HG02884 (cell line): ENCODE data around the gene PTGFRN.
"Not testable (repeated sequence)": the region's sequence is repeated elsewhere in the genome, so short reads cannot be mapped to it uniquely, and the experiment has no call there.

ENCODE experiments used
- ATAC-seq: cut with Tn5 transposase; IDR thresholded peaks from one replicate; pipeline ENCODE4 v1.9.1; 2021; ENCODE audit warnings: mild to moderate bottlenecking, moderate library complexity; ENCODE audit not compliant: unreplicated experiment

PTGFRN gene

DNA sequence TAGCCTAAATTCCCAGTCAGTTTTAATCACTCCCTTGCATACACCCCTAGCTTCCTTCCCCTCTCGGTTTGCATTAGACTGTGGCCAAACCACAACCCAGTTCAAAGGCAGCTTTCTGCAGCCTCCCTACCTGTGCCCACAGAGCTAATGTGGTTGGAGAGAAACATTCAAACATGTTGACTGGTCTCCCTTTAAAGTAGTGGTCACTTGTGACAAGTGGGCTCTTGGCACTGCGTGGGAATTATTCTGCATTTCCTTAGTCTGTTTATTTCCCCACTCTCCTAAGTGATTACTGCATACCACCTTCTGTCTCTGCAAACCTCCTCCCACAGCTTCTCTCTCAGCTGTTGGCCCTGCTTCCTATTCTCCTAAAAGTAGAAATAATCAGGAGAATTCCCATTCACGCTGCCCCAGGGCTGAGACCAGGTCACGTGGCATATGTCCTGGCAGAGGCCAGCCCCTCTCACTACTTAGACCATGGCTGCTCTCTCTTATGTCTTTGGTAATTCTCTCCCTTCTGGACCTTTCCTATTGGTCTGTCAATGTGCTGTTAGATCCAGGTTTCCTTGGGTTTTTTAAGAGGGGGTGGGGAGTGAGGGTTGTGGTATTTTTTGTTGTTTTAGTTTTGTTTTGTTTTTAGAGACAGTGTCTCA, 53.4 kb downstream of the PTGFRN start:
- ATAC-seq, result no peak

DNA sequence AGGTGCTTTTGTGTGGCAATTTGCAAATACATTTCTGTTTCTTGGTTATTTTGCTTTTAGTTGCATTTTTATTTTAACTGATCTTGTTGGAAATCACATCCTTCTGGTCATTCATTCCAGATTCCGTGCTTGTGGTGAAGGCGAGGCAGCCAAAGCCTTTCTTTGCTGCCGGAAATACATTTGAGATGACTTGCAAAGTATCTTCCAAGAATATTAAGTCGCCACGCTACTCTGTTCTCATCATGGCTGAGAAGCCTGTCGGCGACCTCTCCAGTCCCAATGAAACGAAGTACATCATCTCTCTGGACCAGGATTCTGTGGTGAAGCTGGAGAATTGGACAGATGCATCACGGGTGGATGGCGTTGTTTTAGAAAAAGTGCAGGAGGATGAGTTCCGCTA, 57.1 kb downstream of the PTGFRN start:
- no peak for ATAC-seq

DNA sequence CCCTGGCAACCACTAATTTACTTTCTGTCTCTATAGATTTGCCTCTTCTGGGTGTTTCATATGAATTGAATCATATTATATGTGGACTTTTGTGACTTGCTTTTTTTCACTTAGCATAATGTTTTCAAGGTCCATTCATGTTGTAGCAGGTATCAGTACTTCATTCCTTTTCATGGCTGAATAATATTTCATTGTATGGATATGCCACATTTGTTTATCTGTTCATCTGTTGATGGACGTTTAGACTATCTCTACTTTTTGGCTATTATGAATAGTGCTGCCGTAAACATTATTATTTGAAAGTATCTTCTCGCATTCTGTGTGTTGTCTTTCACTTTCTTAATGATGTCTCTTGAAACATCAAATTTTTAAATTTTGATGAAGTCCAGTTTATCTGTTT, 59.0 kb downstream of the PTGFRN start:
- no peak for ATAC-seq

DNA sequence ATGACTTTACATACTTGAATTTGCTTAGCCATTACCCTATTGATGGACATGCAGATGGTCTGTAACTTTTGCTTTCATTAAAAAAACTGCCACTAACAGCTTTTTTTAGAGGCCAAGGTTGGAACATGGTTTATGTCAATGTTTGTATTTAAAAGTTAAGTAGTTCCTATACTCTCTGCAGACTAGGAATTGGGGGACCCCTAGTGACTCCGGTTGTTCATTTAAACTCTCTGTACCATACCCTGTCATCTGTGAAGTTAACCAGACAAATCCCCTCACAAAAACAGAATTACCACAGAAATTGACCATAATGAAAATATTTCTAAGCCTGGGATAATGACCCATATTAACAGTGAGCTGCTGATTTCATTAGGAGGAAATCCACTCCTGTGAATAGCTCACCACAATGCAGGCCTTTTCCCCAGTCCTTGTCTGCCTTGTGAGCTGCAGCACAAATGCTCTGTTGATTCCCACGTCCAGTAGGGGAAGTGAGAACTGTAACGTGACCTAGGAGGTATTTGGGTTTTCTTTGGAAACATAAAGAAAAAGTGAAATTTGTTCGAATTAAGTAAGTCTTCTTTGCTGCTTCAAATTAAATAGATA, 61.6 kb downstream of the PTGFRN start:
- no peak for ATAC-seq

DNA sequence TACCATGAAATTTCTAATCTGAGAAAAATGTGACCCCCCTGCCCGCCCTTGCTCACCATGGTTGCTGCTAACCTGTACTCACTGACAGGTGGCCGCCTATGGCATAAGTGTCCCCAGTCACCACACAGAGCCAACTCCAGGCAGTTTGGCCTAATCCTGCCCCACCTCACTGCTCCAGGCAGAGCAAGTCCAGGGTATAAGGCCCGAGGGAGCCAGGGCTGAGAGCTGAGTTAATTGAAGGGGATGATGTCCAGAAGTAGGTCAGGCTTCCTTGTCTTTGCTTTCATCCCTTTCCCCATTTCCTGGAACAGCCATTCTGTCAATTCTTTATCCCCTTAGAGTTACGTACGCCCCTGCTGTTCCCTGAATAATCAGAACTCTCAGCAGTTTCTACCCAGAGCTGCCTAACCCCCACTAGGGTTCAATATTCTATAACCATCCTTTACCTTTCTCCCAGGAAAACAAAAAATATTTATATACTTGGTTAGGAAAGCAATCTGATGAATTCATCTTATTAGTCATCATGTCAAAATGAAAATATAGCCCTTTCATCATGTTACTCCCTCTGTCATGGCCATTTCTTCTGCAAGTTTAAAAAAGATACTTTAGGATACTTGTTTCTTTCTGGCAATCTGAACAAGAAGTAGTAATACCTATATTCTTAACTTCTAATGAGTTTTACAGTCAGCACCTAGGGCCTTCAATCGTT, 62.4 kb downstream of the PTGFRN start:
- no peak for ATAC-seq

- no peak for ATAC-seq
Measured at GRCh38 chr1:116972674-116973030, 62.9 kb downstream of the PTGFRN start.

GRCh38 chr1:116980309-116980708, 70.6 kb downstream of the PTGFRN start:
- not testable (repeated sequence) for ATAC-seq

GRCh38 chr1:116981521-116982037, 71.9 kb downstream of the PTGFRN start:
- no peak for ATAC-seq

DNA sequence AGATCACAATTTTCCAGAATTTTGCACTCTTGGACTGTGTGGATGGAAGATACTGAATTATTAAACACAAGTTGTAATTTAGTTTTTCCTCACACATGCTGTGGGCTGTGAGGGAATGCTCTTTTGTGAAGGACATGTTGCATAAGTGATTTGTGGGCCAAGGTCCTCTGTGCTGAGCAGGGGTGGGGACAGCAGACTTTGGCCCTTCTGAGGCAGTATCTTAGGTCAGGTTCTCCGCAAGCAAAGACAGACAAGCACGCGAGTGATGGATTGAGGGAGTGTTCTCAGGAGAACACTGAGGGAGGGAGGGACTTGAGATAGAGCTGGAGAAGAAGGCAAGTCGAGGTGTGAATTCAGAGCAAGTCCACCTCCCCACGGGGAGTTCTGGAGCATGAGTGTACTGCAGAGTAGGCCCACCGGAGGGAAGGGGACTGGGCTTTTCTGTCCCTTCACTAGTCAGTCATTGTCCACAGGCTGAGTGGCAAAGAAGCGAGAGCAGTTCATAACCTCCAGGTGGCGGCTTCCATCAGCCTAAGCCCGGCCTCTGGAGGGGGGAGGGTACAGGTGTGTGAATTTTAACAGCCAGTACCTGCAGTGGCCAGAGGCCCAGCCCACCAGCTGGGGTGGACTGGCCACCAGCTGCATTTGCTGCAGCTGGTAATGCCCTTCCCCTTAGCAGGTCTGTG, 72.7 kb downstream of the PTGFRN start:
- ATAC-seq, result no peak

GRCh38 chr1:116983112-116983511, 73.4 kb downstream of the PTGFRN start:
- ATAC-seq, result no peak

GRCh38 chr1:116983678-116984077, 74.0 kb downstream of the PTGFRN start:
- ATAC-seq, result no peak

- no peak for ATAC-seq
Measured at GRCh38 chr1:116984406-116985160, 74.9 kb downstream of the PTGFRN start.

DNA sequence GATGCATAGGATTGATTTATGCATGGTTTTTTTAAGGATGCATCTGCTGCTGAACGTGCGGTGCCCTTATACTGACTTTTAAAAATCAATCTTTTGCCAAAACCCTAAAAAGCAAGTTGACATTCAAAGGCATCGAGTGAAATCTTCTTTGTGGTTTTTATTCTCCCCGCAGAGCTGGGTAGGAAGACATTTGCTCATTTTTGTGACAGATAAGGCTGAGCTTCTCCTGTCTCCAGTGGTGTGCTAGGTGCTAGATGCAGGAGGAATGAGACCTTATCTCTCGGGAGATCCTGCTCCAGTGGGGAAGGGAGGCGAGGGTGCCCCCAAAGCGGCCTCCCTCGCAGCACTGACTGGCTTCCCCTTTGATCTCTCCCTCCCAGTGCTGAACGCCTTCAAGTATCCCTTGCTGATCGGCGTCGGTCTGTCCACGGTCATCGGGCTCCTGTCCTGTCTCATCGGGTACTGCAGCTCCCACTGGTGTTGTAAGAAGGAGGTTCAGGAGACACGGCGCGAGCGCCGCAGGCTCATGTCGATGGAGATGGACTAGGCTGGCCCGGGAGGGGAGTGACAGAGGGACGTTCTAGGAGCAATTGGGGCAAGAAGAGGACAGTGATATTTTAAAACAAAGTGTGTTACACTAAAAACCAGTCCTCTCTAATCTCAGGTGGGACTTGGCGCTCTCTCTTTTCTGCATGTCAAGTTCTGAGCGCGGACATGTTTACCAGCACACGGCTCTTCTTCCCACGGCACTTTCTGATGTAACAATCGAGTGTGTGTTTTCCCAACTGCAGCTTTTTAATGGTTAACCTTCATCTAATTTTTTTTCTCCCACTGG, 76.9 kb downstream of the PTGFRN start:
- ATAC-seq, result no peak

DNA sequence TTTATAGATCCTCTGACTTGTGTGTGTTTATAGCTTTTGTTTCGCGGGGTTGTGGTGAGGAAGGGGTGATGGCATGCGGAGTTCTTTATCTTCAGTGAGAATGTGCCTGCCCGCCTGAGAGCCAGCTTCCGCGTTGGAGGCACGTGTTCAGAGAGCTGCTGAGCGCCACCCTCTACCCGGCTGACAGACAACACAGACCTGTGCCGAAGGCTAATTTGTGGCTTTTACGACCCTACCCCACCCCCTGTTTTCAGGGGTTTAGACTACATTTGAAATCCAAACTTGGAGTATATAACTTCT, 77.5 kb downstream of the PTGFRN start:
- no peak for ATAC-seq

GRCh38 chr1:116988248-116988647, 78.5 kb downstream of the PTGFRN start:
- ATAC-seq, result no peak

DNA sequence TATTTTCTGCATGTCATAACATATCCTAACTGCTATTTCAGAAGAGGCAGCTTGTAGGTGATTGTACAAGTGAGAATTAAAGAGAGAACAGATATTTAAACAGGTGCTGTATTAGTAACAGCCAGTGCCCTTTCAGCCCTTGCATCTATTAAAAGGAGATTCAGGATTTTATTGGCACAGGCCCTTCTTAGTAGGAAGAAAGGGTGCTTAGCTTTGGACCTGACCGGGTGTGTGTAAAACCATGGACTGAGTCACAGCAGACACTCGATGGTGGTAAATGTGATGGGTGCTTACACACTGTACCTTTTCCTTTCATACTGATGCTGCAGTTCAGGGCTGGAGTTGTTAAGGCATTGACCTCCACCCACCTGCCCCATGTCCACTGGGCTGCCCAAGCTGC, 79.2 kb downstream of the PTGFRN start:
- no peak for ATAC-seq

GRCh38 chr1:116989835-116990234, 80.1 kb downstream of the PTGFRN start:
- no peak for ATAC-seq

- ATAC-seq, result no peak
Measured at GRCh38 chr1:116990612-116991151, 81.0 kb downstream of the PTGFRN start.

DNA sequence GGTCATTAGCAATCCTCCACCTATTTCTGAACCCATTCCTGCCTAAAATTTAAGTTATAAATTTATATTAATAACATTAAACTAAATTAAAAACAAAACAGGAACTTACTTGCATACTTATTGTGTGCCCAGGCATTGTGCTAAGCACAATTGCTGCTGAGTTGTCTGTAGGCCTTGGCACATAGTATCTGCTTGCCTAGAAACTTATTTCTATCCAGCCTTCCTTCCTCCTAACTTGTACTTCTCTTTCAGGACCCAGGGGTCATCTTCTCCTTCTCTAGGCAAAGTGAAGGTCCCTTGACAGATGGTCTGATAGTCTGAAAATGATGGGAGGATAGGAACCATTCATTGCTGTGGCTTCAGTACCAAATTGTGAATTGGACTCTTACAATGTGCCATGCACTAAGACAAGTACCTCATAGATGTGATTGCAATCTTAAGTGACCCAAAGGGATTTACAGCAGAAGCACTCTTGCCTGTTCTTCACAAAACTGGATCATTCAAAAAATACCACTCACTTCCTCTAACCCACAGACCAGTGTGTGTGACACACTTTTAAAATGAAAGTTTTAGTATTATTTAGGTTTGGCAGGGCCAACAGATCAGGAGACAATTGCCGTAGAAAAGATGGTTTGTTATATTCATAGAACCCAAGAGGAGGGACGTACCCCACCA, 81.6 kb downstream of the PTGFRN start:
- no peak for ATAC-seq
